DOHH2 (cell line): ENCODE data around the gene H3-3A.
A peak's percentile ranks its signal among the peaks of the same experiment; 100 is the strongest.

ENCODE experiments used
- H3F3A ChIP-seq: fragments of 200-600 bp; sonication (generic), shearing (Covaris generic); 2 replicates; pipeline ENCODE4 v1.6.0; 2016; ENCODE audit warnings: antibody characterized with exemption, mild to moderate bottlenecking; ENCODE audit not compliant: control insufficient read depth, insufficient read depth
- H3K27ac ChIP-seq: fragments of 200-600 bp; sonication (generic); 2 replicates; pipeline ENCODE4 v1.5.1; 2014; ENCODE audit warnings: low read depth, mild to moderate bottlenecking, low read length, moderate library complexity
- H3K27me3 ChIP-seq: fragments of 200-600 bp; sonication (generic); 2 replicates; pipeline ENCODE4 v1.6.1; 2014; ENCODE audit warnings: mild to moderate bottlenecking, low read length, mixed read lengths; ENCODE audit not compliant: control insufficient read depth
- H3K36me3 ChIP-seq: fragments of 200-600 bp; sonication (generic); 2 replicates; pipeline ENCODE4 v1.6.1; 2014; ENCODE audit warnings: mild to moderate bottlenecking, low read length, moderate library complexity, mixed read lengths; ENCODE audit not compliant: control insufficient read depth
- H3K4me1 ChIP-seq: fragments of 200-600 bp; sonication (generic); 2 replicates; pipeline ENCODE4 v1.6.1; 2014; ENCODE audit warnings: mild to moderate bottlenecking, low read length, mixed read lengths; ENCODE audit not compliant: control insufficient read depth
- H3K4me2 ChIP-seq: fragments of 200-600 bp; sonication (generic); 2 replicates; pipeline ENCODE4 v1.6.0; 2014; ENCODE audit warnings: mild to moderate bottlenecking, low read length, moderate library complexity
- H3K4me3 ChIP-seq: fragments of 200-600 bp; sonication (generic); 2 replicates; pipeline ENCODE4 v1.5.1; 2014; ENCODE audit warnings: mild to moderate bottlenecking, low read length, mixed read lengths
- H3K79me2 ChIP-seq: fragments of 200-600 bp; sonication (generic); 2 replicates; pipeline ENCODE4 v1.6.1; 2014; ENCODE audit warnings: mild to moderate bottlenecking, low read length, mixed read lengths; ENCODE audit not compliant: control insufficient read depth
- H3K9me2 ChIP-seq: fragments of 200-600 bp; sonication (generic); replicated peaks from 2 replicates; pipeline ENCODE4 v1.6.1; 2014; ENCODE audit warnings: mild to moderate bottlenecking, low read length, mixed read lengths; ENCODE audit not compliant: control insufficient read depth
- H3K9me3 ChIP-seq: fragments of 200-600 bp; sonication (generic); 2 replicates; pipeline ENCODE4 v1.6.1; 2014; ENCODE audit warnings: antibody characterized with exemption, low read length, mixed read lengths; ENCODE audit not compliant: control insufficient read depth, insufficient read depth
- H4K20me1 ChIP-seq: fragments of 200-600 bp; sonication (generic); 2 replicates; pipeline ENCODE4 v1.6.0; 2014; ENCODE audit warnings: low read depth, mild to moderate bottlenecking, antibody characterized with exemption, low read length, moderate library complexity; ENCODE audit not compliant: control insufficient read depth, insufficient read depth
- CTCF ChIP-seq: fragments of 200-600 bp; sonication (generic); IDR thresholded peaks from one replicate; pipeline ENCODE4 v1.5.1; 2014; ENCODE audit warnings: antibody characterized with exemption, mild to moderate bottlenecking, low read depth, low read length; ENCODE audit not compliant: poor library complexity, severe bottlenecking
- EZH2phosphoT487 ChIP-seq: fragments of 200-600 bp; sonication (generic); IDR thresholded peaks from 2 replicates; pipeline ENCODE4 v1.6.1; 2017; ENCODE audit warnings: borderline replicate concordance, mild to moderate bottlenecking, antibody characterized with exemption, low read length, moderate library complexity, mixed read lengths

H3-3A gene

GRCh38 chr1:226100436-226101391 lies 38.2 kb downstream of the H3-3A start:
- no peaks in the 10 kb centered on the region for H3F3A ChIP-seq
- no peaks in the 10 kb centered on the region for H3K9me3 ChIP-seq
- no peak overlapping the region for H3K27ac ChIP-seq
- H3K4me3 ChIP-seq, result peak overlapping the region; percentile 56
- TF ChIP-seq CTCF (no peak), EZH2phosphoT487 (no peak)
- no peaks in the 10 kb centered on the region for H4K20me1 ChIP-seq
- H3K79me2 ChIP-seq, result no peaks in the 10 kb centered on the region
- H3K4me2 ChIP-seq, result peak overlapping the region; percentile 60
- H3K4me1 ChIP-seq, result peaks cover 11% of the 10 kb centered on the region
- no peaks in the 10 kb centered on the region for H3K36me3 ChIP-seq
- H3K27me3 ChIP-seq, result peaks cover 35% of the 10 kb centered on the region
- no peaks in the 10 kb centered on the region for H3K9me2 ChIP-seq

GRCh38 chr1:226104671-226105121 lies 42.2 kb downstream of the H3-3A start:
- peaks cover 29% of the 10 kb centered on the region for H3K27me3 ChIP-seq
- TF ChIP-seq EZH2phosphoT487, result no peak
- no peak for TF ChIP-seq CTCF

GRCh38 chr1:226107471-226108460 lies 45.2 kb downstream of the H3-3A start:
- H3K27ac ChIP-seq, result no peak overlapping the region

More at GRCh38 chr1:226104671-226105121, 42.2 kb downstream of the H3-3A start:
- H3F3A ChIP-seq, result no peaks in the 10 kb centered on the region
- H3K27ac ChIP-seq, result no peak overlapping the region
- no peaks in the 10 kb centered on the region for H3K9me3 ChIP-seq
- no peak overlapping the region for H3K4me3 ChIP-seq
- H3K79me2 ChIP-seq, result no peaks in the 10 kb centered on the region
- no peak overlapping the region for H3K4me2 ChIP-seq
- no peaks in the 10 kb centered on the region for H3K9me2 ChIP-seq
- H4K20me1 ChIP-seq, result 0 out of 2 replicates have a peak, but pooled peaks cover 4% of the 10 kb centered on the region
- H3K36me3 ChIP-seq, result no peaks in the 10 kb centered on the region
- peaks cover 16% of the 10 kb centered on the region for H3K4me1 ChIP-seq

More at GRCh38 chr1:226107471-226108460, 45.2 kb downstream of the H3-3A start:
- H3K4me1 ChIP-seq, result peaks cover 18% of the 10 kb centered on the region
- no peak overlapping the region for H3K4me2 ChIP-seq
- H3K36me3 ChIP-seq, result no peaks in the 10 kb centered on the region
- H3F3A ChIP-seq, result peaks cover 7% of the 10 kb centered on the region
- H3K79me2 ChIP-seq, result no peaks in the 10 kb centered on the region
- no peak for TF ChIP-seq EZH2phosphoT487
- no peaks in the 10 kb centered on the region for H3K9me2 ChIP-seq
- H3K4me3 ChIP-seq, result no peak overlapping the region
- 0 out of 2 replicates have a peak, but pooled peaks cover 7% of the 10 kb centered on the region for H4K20me1 ChIP-seq
- H3K27me3 ChIP-seq, result peaks cover 34% of the 10 kb centered on the region
- no peaks in the 10 kb centered on the region for H3K9me3 ChIP-seq
